ENCODE measurements around the gene RHBDL3. TPM values are rescaled to one million over a fixed set of nuclear protein-coding genes. Genes with fewer than 3 reads are reported as not detected.

Gene RHBDL3
- total and polyA plus RNA-seq, 2 of the 8 experiments (the other 6 are each of a cell fraction or from before 2014, with no cell fraction given) = 9.6 to 12.2 TPM

GRCh38 chr17:32317353-32317752, 51.7 kb downstream of the RHBDL3 start (continued):
- no peak for TF ChIP-seq CHD7 (IDR thresholded peaks at IDR 0.05; ENCODE audit: insufficient replicate concordance, low read length)
- TF ChIP-seq BCL11A (IDR thresholded peaks at IDR 0.05; ENCODE audit: low read depth in 2 of 2, low read length in 2 of 2) = no peak
- no peak for TF ChIP-seq TCF12 (IDR thresholded peaks at IDR 0.05; ENCODE audit: low read depth, low read length)
- TF ChIP-seq BRCA1 (IDR thresholded peaks at IDR 0.05; ENCODE audit: low read depth, low read length) = no peak
- TF ChIP-seq SIRT6 (IDR thresholded peaks at IDR 0.05; ENCODE audit: low read length) = no peak
- TF ChIP-seq CHD1 (IDR thresholded peaks at IDR 0.05; ENCODE audit: low read depth, low read length) = no peak
- no peak for TF ChIP-seq JUND (IDR thresholded peaks at IDR 0.05; ENCODE audit: low read length)
- no peak for TF ChIP-seq CBX8 (IDR thresholded peaks at IDR 0.05; ENCODE audit: borderline replicate concordance, low read depth, low read length)
- TF ChIP-seq HDAC2 (IDR thresholded peaks at IDR 0.05; ENCODE audit: borderline replicate concordance in 1 of 2, low read depth in 2 of 2, low read length in 2 of 2) = no peak
- no peak for TF ChIP-seq NANOG (IDR thresholded peaks at IDR 0.05; ENCODE audit: insufficient read depth, low read depth, low read length, poor library complexity, severe bottlenecking)
